PC-9 (cell line): ENCODE results near the gene RUNX3.

Experiments used
- EZH2 ChIP-seq: fragments of 200-600 bp; sonication (generic); IDR thresholded peaks from 2 replicates; pipeline ENCODE4 v1.8.0; 2017; ENCODE audit warnings: antibody characterized with exemption, low read depth
- TF ChIP-seq, protein P1 (sequence below): fragments of 200-600 bp; sonication (generic); conservative IDR thresholded peaks from 2 replicates; pipeline ENCODE4 v1.6.1; 2017; ENCODE audit warnings: mixed run types, antibody characterized with exemption, mild to moderate bottlenecking, moderate library complexity

DNA sequence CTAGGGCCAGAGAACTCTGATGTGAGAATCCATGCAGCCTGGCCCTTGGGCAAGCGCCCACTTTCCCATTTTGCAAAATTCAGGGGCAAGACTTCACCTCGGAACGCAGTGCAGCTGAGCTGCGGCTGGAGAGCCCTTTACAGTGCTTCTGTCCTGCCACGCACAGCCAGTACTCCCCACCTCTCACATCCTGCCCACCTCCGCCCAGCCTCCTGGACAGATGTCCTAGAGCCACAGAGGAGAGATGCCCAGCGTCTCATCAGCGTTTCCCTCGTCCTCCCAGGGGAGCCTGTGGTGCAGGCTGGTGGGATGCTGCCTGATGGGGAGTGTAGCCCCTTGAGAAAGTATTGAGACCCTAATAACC lies 29.6 kb downstream of the RUNX3 start:
- TF ChIP-seq, protein P1, sequence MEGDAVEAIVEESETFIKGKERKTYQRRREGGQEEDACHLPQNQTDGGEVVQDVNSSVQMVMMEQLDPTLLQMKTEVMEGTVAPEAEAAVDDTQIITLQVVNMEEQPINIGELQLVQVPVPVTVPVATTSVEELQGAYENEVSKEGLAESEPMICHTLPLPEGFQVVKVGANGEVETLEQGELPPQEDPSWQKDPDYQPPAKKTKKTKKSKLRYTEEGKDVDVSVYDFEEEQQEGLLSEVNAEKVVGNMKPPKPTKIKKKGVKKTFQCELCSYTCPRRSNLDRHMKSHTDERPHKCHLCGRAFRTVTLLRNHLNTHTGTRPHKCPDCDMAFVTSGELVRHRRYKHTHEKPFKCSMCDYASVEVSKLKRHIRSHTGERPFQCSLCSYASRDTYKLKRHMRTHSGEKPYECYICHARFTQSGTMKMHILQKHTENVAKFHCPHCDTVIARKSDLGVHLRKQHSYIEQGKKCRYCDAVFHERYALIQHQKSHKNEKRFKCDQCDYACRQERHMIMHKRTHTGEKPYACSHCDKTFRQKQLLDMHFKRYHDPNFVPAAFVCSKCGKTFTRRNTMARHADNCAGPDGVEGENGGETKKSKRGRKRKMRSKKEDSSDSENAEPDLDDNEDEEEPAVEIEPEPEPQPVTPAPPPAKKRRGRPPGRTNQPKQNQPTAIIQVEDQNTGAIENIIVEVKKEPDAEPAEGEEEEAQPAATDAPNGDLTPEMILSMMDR, result no peak
- TF ChIP-seq EZH2, result no peak
